ENCODE measurements around the gene B3GNT4.

DNA sequence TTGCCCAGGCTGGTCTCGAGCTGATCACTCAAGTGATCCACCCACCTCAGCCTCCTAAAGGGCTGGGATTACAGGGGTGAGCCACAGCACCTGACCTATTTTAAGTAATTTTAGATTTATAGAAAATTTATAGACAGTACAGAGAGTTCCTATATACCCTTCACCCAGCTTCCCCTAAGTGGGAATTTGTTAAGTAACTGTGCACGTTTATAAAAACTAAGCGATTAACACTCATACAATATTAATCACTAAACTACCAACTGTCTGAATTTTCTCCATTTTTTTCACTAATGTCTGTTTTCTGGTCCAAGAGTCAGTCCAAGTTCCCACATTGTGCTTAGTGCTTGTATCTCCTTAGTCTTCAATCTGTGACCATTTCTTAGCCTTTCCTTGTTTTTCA lies 35.0 kb upstream of the B3GNT4 start:
- TF ChIP-seq TBP (IDR thresholded peaks at IDR 0.05; ENCODE audit: low read depth, low read length): no peak
- TF ChIP-seq, protein P1, sequence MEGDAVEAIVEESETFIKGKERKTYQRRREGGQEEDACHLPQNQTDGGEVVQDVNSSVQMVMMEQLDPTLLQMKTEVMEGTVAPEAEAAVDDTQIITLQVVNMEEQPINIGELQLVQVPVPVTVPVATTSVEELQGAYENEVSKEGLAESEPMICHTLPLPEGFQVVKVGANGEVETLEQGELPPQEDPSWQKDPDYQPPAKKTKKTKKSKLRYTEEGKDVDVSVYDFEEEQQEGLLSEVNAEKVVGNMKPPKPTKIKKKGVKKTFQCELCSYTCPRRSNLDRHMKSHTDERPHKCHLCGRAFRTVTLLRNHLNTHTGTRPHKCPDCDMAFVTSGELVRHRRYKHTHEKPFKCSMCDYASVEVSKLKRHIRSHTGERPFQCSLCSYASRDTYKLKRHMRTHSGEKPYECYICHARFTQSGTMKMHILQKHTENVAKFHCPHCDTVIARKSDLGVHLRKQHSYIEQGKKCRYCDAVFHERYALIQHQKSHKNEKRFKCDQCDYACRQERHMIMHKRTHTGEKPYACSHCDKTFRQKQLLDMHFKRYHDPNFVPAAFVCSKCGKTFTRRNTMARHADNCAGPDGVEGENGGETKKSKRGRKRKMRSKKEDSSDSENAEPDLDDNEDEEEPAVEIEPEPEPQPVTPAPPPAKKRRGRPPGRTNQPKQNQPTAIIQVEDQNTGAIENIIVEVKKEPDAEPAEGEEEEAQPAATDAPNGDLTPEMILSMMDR (IDR thresholded peaks at IDR 0.05; ENCODE audit: control extremely low read depth in 1 of 3, insufficient read depth in 1 of 3, low read depth in 1 of 3, low read length in 3 of 3): no peak
- no peak for TF ChIP-seq CREB1 (IDR thresholded peaks at IDR 0.05)

All from H1 (cell line).